CD4-positive, alpha-beta T cell treated with Interleukin-6 at 100 ng/mL for 8 hours (primary cell): Measurements from ENCODE around the gene STH.

ENCODE experiments used
- DNase-seq: peaks from one replicate; pipeline ENCODE4 v3.0.0-alpha.2; 2020; ENCODE audit warnings: mixed read lengths, low spot score

Gene STH

DNA sequence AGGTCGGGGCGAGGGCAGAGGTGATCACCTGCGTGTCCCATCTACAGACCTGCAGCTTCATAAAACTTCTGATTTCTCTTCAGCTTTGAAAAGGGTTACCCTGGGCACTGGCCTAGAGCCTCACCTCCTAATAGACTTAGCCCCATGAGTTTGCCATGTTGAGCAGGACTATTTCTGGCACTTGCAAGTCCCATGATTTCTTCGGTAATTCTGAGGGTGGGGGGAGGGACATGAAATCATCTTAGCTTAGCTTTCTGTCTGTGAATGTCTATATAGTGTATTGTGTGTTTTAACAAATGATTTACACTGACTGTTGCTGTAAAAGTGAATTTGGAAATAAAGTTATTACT is 28.9 kb downstream of the STH start:
- DNase-seq: no peak

DNA sequence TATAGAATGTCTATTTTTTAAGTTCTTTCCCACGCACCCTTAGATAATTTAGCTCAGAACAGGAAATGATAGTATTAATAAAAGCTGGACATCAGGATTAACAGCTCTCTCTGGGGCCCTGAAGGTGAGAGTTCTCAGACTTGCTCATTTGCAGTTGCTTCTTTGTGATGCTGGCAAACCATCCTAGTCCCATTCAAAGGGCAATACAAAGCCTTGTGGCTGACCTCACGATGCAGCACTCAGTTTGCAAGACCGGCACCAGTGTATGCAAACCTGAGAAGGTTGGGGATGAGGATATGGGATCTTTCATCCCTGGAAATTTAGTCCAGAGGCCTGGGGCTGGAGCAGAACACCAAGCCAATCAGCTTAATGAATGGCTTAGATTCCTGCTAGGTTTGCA is 29.3 kb downstream of the STH start:
- DNase-seq: no peak

DNA sequence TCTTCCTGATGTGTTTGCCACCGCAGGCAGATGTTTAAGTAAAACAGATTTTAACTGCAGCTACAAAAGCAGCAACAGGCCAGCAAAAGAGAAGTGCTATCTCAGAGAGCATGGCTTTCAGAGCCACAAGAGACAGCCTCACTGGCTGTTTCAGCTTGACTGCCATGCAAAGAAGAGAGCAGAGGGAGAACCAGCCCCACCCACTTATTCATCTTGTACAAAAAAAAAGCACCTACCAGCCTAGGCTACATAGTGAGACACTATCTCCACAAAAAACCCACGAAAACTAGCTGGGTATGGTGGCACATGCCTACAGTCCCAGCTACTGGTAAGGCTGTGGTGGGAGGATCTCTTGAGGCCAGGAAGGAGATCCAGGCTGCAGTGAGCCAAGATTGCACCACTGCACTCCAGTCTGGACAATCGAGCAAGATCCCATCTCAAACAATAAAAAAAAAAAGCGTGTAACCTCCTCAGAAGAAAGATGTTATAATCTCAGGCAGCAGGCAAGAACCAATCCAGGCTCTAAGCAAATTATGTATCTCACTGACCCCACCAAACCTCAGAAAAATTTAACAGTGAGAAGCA is 30.0 kb downstream of the STH start:
- DNase-seq: no peak

DNA sequence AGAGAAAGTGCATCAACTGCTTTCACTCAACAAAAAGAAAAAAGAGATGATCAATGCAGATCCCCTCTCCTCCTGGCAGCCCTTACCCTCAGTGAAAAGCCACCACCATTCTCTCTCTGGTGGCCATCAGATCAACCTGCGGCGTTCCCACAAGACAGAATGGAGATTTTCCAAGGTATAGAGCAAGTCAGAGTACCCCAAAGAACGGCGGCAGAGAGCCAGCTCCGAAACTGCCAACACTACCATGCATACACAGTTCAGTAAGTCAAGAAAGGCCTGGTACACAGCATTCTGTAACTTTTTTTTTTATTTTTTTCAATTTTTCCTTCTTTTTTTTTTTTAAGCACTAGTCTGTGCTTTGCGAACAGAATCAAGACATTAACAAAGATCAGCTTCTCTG is 30.6 kb downstream of the STH start:
- DNase-seq: no peak

DNA sequence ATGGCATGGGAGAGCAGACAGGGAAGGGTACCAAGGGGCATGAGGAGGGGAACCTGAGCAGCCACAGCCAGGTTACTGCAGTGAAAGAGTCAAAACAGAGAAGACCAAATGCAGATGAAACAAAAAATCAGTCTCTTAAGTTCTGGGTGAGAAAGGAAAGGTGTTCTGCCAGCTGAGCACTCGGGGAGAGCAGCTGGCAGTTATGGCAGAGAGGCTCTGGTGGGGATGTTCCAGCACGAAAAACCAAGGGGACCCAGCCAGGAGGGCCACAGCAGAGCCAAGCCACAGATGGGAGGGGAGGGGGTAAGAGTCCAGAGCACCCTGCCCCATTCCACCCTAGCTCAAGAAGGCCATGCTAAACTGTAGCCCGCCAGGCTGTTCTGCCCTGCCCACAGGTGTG is 31.7 kb downstream of the STH start:
- DNase-seq: no peak

DNA sequence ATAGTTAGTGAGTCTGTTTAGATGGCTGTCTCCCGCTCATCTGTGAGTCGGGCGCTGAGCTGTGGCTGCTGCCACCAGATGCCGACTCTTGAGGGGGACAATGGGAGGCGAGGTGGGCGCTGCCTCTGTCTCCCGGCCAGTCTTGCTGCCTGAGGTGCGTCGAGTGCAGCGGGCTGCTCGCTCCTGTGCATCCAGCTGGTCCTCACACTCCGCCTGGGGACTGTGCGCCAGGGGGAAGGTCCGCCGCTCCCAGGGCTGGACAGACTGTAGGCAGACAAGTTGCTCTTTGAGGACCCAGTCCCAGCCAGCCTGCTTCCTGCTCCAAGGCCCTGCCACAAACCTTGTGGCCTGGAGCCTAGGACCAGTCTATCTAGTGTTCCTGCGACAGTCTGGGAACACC is 32.4 kb downstream of the STH start:
- no peak for DNase-seq

DNA sequence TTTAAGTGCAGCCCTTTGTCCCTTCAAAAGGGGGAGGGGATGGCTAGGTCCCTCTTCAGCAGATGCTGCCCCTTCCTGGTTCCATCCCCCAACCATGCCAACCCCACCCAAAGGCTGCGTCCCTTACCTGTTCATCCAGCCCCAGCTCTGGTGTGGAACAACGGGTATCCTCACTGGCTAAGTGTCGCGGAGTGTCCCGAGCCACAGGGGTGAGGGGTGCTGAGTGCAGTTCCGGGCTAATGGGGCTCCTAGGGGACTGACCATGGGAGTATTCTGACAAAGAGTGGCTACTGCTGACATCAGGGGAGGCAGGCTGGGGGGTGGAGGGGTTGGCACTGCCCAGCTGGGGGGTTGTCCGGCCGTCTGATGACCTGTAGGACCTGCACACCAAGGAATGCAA is 32.9 kb downstream of the STH start:
- no peak for DNase-seq

DNA sequence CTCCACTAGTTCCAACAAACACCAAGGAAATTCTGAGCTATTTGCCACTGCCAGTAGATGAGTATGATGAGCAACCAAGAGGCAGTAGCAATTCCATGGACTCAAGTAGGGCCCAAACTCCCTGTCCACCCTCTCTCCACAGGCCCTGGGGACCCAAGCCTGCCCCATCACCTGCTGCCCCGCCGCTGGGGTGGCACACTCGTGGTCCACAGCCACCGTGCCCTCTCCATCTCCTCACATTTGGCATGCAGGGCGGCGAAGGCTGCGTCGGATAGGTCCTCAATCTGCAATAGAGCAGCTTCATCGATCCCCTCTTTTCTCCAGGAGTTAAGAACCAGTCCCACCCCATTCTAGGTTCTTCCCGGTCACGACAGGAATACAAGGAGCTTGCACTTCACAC is 33.9 kb downstream of the STH start:
- DNase-seq: no peak

DNA sequence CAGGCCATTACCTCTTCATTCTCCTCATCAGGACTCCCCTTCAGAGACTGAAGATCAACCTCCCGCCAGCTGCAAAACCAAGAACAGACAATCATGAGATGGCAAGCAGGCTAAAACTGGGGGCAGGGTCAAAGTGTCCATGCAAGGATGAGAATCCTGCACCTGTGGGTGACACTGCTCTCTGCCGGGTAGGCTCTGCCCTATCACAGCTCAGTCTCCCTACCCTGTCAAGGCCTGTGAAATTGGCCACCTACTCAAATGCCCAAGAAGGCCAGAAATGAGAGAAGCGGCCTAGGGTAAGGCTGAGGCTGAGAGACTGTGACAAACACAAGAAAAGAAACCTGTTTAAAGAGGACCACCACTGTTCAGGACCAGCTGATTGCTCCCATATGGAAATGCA is 34.3 kb downstream of the STH start:
- no peak for DNase-seq

DNA sequence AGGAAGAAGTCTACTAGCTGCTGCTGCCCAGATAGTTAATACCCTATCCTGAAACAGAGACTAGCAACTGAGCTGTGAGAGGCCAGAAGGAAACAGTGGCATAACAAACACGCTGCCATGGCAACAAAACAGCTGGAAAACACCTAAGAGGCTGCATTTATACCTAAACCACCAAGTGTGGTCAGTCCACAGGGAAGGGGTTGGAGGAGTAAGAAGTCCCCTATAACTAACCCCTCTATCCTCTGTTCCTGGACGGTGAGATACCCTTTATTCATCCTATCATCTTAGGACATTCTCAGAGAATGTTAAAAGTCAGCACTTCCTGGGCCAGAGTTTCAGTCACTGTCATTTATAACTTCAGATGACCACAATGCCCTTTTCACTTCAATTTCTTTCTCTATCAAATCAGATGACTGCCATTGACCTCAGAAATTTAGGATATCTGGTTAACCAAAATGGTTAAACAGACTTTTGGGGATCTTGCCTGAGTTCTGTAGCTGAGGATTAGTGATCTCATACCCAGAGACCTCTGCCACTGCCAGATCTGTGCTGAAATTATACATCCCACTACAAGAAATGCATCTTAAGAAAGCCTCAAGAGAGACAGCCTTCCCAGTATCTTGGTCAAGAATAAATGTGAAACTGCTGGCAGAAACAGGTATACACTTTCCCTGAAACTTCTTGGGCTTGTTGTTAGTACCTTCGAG is 36.2 kb downstream of the STH start:
- no peak for DNase-seq

DNA sequence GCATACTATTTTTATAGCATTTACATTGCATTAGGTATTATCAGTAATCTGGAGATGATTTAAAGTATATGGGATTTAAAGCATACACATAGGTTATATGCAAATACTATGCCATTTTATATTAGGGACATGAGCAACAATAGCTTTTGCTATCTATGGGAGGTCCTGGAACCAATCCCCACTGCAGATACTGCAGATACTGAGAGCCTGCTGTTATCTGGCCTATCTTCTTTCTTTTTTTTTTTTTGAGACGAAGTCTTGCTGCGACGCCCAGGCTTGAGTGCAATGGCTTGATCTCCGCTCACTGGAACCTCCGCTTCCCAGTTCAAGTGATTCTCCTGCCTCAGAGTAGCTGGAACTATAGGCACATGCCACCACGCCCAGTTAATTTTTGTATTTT is 37.4 kb downstream of the STH start:
- no peak for DNase-seq

DNA sequence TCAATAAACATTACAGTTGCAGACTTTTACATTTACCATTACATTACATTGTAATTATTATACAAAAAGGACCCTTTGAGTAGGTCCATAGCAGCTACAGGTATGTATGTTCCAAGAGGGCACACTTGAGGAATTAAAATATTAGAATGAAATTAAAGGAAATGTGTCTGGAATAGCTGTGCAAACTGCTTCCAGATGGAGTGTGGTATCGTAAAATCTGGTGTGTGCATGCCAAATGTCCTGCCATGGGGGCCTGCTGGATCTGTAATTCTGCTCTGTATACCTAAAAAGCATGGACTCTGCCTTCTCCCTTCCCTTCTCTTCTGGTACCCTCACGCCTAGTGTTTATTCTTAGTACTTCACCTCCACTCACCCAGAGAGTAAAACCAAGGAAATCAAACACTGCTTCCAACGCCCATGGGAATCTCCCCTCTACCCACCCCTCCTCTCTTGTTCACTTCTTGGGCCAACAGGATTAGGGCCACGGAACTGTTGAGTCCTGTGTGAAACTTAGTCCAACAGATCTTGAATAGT is 38.7 kb downstream of the STH start:
- DNase-seq: no peak

DNA sequence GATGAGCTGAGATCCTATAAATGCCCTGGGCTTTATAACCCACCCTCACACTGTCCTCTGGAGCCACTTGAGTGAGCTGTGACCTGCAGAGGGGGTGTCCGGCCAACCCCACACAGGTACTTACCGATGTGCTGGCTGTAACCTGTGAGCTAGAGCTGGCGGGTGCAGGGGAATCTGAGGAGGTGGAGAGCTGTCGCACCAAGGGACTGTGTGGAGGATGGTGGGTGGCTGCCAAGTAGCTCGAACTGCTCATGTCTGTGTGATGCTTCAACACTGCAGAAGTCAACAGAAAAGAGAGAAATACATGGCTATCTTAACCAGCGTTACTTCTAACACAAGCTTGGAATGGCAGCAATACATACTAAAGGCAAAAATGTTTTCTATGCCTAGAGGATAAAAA is 39.4 kb downstream of the STH start:
- DNase-seq: no peak

DNA sequence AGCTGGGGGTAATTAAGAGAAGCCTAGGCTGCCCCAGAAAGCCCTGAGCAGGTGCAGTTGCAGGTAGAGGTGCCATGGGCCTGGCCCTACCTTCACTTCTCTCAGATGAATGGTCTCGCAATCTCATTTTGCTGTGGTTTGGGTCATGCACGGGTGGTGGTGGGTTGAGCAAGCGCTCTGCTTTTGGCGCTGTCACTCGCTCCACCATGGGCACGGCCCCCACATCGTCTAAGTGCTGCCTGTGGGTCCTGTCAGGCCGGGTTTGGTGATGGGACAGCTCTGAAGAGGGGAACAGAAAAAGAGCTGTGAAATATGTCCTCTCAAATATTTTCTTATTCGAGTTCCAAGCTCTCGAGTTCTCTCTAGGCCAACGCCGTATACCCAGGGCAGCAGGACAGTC is 39.9 kb downstream of the STH start:
- no peak for DNase-seq

DNA sequence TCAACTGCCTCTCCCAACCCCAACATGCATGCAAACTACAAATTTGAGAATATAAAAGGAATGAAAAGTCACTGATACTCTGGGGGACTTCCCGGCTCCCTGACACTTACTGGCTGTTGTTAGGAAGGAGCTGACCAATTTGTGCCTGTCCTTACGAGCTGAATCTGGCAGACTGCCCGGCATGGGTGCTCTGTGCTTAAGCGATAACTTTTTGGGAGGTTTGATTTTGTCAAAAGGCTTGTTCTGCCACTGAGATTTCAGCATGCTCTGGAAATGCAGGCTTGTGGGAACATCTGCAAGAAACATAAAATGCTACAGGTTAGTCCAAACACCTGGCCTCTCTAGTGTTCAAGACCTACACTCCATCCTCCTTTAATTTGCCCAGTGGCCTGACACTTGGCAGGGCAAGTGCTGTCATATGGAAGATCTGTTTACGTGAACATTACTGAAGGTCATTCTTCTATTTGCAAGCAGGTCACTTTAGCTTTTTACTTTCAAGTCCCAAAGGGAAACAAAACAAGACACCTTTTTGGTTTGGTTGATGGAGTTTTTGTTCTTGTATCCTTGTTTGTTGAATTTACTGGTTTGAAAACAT is 40.6 kb downstream of the STH start:
- DNase-seq: no peak

DNA sequence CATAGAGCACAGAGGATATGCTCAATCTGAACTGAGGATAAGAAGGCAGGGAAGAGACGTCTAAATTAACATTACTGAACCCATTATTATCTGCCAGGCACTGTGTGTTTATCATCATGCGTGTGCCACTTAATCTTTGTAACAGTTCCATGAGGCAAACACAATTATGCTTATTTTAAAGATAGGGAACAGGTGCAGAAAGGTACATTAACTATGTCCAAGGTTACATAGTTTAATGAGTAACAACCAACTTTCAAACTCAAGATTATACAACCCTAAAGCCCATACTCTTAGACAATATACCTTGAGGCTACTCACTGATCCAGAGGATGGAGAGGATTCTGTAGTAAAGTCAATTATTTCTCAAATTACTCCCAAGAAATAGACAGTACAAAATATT is 43.2 kb downstream of the STH start:
- no peak for DNase-seq

DNA sequence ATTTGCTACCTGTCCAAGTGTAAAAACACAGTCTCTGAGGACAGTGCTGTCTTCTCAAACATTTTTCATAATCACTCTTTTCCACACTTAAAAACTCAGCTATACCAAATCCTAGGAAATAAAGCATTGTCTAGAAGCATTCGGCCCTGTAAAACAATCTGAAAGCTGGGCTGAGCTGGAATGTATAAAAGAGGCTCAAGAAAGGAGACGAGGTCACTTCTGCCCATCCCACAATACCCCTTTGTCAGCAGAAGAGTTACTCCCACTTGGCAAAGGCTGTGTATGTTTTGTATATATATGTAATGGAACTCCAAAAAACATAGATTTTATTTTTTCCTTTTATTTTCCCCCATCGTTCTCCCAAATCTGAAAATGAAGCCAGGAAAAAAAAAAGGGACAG is 43.9 kb downstream of the STH start:
- no peak for DNase-seq

DNA sequence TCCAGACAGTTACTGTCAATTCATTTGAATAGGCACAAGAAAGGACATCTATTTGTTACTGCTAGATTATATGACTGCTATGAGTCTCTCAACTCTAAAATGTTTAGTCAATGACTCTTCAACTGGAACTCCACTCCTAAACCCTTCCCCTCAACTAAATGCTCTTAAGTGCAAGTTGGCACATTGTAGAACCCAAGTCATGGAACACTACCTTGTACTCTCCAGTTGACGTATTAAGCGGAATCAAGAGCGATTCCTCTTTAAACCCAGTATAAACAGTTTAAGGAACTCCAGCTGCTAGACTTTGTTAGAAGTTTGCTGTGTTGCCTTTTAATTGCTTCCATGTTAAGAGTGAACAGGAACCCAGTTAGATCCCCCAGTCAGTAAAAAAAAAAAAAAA is 44.6 kb downstream of the STH start:
- no peak for DNase-seq

DNA sequence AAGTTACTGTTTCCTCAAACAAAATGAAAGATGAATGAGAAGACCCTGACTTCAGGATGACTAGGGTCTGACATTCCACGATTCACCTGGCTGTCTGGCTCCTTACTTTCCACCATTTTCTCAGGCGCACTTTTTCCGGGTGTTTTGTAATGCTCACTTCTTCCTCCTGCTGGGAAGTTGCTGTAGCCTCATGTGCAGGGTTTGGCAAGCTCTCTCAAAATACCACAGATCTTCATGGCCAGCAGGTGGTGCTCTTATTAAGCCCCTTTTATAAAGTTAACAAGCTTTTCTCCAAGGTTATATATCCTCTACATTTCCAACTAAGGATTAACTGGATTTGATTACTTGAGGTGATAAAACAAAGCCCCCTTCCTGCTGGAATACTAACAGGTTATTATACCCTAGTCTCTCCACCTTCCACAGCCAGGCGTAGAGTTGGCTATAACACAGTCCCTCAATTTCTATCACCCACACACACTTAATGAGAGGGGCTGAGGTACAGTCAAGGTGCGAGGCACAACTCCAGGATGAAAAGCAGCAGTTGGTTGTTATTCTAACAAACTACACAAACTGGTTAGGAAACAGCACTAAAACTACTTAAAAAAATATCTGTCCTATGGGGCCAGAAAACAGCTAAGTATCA is 45.4 kb downstream of the STH start:
- peak; percentile 47 for DNase-seq

DNA sequence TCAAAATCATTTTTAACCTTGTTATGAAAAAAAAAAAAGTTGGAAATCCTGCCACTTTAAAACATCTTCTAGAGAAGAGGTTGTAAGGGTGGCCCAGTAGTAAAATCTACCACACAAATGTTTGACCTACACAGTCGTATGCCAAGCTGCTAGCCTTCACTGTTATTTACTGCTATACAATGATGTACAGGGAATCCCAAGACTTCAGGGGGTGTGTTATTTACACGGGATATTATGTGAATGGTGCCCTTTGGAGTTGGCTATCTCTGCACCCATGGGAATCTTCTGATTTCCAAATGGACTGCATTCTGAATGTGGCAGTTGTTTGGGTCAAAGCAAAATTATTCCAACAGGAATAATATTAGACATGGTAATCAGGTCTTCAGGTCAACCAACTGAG is 45.9 kb downstream of the STH start:
- no peak for DNase-seq

DNA sequence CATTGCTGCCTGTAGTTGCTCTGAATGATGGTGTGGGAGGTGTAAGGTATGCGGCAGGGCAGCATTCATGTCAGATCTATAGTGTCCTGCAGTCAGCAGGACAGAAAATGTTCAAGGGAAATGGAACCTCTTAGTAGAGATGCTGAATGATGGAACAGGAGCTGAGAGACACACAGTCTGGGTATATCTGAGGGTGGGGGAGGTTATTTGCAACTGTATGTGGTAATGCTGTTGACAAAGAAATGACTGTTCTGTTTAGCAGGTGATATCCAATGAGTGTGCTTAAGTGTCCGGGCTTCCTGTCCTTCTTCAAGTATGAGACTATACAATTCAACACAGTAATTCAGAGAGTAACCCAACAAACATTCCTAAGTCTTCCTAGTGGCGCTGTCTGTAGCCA is 46.6 kb downstream of the STH start:
- no peak for DNase-seq

DNA sequence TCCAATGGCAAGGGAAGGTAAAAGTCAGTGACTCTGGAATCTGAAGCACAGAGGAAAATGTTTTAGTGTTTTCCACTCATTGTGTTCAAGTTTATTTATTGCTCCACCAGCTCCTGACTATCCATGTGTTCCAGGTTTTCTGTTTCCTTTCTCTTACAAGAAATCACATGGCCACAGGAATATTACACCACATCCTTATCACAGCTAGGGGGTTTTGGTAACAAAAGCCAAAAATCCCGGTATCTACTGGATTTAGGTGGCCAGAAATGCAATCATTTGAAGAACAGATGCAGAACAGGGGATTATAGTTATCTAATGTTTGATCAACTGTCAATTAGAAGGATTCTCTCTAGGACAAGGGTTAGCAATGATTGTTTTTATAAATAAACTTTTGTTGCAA is 47.9 kb downstream of the STH start:
- no peak for DNase-seq

DNA sequence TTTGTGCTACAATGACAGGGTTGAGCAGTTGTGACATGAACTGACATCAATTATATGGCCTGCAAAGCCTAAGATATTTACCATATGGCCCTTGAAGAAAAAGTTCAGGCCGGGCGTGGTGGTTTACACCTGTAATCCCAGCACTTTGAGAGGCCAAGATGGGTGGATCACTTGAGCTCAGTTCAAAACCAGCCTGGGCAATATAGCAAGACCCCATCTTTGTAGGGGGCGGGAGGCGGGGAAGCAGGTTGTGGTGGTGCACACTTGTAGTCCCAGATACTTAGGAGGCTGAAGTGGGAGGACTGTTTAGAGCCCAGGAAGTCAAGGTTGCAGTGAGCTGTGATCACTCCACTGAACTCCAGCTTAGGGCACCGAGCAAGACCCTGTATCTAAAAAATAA is 48.3 kb downstream of the STH start:
- DNase-seq: no peak
